ENCODE data around the gene CCDC90B.
"Not testable (repeated sequence)": the region's sequence is repeated elsewhere in the genome, so short reads cannot be mapped to it uniquely, and the experiment has no call there.

The CCDC90B gene

GRCh38 chr11:83285151-83285770 lies 906 bp downstream of the CCDC90B start:
- no peak for DNase-seq

GRCh38 chr11:83284501-83285150 lies 1.5 kb downstream of the CCDC90B start:
- no peak for DNase-seq

DNA sequence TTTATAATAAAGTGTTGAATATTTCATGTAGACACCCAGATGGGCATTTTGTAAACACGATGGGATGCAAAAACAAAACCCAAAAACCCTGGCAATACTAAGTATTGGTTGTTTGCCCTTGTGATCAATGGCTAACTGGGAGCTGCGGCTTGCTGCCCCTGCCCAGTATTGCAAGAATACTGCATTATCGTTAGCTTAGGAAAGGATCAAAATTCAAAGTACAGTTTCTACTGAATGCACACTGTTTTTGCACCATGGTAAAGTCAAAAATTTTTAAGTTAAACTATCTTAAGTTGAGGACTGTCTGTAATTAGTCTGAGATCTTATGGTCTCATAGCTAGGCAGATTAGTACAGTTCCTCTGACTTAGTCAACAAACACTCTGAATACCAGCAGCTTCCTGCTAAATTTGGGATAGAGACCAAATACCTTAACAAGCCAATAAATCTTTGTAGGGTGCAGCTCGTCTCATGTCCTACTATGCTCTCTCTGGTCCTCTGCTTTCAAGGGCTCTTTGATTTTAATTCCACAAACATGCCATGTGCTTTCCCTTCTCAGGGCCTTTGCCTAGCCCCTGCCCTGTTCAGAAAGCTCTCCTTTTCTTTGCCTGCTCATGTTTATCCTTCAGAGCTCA lies 4.0 kb downstream of the CCDC90B start:
- DNase-seq = no peak

DNA sequence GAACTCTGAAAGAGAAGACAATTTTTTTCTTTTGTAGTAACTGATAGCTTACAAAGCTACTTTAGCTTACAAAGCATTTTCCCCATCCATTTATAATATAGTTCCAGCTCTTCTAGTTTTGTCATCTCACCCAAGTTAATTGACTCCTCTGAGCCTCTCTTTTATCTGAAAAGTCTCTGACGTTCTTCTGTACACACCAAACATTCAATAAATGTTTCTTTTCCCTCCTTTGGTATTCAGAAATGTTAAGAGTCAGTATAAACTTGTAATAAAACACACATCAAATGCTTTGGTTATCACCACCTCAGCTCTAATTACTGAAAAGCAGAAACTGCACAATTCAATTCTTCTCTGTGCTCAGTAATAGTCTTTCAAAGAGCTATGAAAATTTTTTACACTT lies 5.9 kb downstream of the CCDC90B start:
- DNase-seq = no peak

GRCh38 chr11:83278351-83278750 lies 7.8 kb downstream of the CCDC90B start:
- no peak for DNase-seq

DNA sequence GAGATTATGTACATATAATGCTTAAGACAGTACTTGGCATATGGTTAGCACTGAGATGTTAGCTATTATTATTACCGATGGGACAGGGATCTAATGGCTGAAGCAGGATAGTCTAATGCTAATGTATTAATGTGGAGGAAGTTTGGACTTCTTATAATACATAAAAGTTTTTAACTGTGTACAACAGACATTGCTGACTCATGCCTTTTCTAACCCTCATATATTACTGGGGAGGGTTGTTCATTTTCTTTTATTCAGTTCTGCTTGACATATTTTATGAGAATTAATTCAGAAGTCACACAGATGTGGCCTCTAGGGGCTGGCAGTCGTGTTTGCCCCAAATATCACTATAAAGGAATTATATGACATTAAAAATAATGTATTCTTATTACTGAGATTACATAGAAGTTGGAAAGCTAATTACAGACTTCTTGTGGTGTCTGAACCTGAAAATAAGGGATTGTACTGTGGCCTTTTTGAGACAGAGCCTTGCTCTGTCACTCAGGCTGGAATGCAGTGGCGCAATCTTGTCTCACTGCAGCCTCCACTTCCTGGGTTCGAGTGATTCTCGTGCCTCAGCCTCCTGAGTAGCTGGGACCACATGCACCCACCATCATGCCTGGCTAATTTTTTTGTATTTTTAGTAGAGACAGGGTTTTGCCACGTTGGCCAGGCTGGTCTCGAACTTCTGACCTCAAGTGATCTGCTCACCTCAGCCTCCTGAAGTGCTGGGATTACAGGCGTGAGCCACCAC lies 10.1 kb downstream of the CCDC90B start:
- DNase-seq = no peak

DNA sequence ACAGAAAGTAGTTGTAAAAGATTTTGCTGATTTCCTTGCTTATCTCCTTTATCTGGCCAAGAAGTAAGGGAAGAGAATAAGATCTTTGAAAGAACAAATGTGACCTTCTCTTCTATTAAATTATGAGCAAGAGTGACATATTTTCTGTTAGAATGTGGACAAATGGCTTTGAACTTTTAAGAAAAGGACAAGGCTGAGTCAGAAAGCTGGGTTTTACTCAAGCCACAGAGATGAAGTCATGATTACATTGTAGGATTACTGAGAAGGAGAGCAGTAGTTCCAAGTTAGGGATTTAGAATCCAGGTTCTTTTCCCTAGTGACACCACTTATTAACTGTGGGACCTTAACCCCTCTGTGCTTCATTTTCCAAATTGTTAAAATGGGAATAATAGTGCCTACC lies 13.5 kb downstream of the CCDC90B start:
- DNase-seq = no peak

- not testable (repeated sequence) for DNase-seq
Observed at GRCh38 chr11:83271734-83272133, 14.4 kb downstream of the CCDC90B start.

DNA sequence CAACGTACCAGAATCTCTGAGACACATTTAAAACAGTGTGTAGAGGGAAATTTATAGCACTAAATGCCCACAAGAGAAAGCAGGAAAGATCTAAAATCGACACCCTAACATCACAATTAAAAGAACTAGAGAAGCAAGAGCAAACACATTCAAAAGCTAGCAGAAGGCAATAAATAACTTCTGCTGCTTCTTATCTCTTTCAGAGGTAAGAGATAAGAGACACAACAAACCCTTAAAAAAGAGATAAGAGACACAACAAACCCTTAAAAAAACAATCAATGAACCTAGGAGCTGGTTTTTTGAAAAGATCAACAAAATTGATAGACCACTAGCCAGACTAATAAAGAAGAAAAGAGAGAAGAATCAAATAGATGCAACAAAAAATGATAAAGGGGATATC lies 17.1 kb downstream of the CCDC90B start:
- DNase-seq = not testable (repeated sequence)

DNA sequence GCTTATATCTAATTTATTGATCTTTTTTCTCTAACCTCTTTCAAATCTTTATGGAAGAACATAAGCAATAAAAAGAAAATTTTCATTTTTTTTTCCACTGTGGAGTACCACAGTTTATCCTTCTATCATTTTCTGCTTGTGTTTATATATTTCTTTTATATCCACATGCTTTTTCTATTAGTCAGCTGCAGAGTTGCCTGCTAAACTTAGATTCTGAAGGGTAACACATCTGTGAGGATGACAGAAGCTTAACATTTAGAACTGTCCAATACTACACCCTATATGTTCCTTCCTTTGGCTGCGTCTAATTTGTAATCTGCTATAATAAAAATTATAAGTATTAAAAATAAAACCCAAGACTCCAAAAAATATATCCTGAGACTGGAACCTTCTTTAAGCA lies 20.8 kb downstream of the CCDC90B start:
- no peak for DNase-seq

- DNase-seq = no peak
Observed at GRCh38 chr11:83259559-83259958, 26.6 kb downstream of the CCDC90B start.

- DNase-seq = peak; percentile 72
Observed at GRCh38 chr11:83257761-83258168, 28.4 kb downstream of the CCDC90B start.

DNA sequence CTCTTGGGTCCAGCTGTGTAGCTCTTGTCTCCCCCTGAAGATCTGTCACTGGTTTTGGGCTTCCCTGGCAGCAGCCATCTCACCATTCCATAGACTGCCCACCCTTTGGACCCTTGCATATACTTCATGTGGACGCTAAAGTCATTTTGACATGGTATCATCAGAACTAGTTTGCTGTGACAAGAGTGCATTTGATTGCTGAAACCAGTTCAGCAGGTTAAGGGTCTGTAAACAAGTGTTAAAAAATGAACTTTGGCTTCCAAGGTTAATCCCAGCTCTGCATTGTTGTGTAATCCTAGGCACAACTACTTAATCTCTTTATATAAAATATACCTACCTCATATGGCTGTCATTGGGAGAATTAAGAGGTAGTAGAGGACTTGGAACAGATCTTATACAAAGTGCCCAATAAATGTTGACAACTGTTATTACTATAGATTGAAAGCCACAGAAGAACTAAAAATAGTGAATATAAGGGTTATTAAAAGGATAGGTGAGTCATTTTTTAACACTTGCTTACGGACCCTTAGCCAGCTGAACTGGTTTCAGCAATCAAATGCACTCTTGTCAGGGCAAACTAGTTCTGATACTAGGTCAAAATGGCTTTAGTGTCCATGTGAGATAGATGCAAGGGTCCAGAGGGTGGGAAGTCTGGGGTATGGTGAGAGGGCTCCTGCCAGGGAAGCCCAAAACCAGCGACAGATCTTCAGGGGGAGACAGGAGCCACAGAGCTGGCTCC lies 29.4 kb downstream of the CCDC90B start:
- no peak for DNase-seq

DNA sequence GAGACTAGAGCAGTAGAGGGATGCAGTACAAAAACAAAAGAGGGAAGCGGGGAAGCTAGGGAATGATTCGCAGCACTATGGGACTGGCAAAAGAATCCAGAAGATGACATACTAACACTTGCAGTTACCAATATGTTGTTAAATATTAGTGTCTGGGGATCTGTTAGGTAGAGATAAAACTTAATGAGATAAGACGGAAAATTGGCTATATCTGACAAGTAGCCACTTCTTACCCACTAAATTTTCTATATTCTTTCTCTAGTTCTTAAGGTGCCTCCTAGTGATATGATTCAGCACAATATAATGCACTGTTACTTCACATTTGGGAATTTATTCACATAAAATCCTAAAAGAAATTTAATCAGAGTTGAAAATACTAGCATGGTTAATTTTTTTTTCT lies 30.8 kb downstream of the CCDC90B start:
- DNase-seq = no peak

GRCh38 chr11:83252941-83253340 lies 33.2 kb downstream of the CCDC90B start:
- DNase-seq = no peak

DNA sequence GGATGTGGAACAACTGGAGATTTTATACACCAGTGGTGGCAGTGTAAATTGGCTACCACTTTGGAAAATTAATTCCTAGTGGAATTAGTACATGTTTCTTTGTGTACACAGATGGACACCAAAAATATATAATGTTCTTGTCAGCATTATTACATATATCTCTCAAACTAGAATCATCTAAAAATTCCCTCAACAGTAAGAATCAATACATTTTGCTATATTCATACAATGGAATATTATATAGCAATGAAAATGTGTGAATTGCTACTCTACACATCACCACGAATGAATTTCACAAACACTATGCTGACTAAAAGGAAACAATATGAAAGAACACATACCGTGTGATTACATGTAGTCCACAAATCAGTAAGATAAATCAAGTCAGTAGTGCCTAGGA lies 33.9 kb downstream of the CCDC90B start:
- no peak for DNase-seq

DNA sequence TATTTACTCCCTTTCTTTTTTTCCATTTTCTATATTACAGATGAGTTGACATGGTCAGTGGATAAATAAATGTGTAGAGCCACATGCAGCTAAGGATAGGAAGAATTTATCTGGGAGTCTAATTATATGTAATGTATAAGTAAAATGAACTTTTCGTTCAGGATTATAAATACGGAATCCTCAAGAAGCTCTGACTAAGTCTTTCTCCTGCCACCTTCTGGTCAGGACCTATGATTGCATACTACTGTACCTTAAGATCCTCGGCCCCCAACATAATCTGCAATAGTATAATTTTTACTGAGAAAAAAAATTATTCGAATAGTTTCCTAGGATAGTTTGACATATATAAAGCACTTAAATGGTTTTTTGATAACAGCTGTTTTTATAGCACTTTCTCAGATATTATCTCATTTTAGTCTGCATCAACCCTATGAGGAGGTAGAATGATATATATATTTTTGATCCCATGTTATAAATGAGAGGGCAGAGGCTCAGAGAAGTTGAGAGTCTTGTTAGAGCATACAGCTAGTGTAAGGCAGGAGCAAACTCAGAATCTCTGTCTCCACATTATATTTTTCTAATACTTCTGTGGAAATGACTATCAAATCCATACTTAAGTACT lies 36.1 kb downstream of the CCDC90B start:
- DNase-seq = no peak

GRCh38 chr11:83249445-83249844 lies 36.7 kb downstream of the CCDC90B start:
- DNase-seq = no peak

GRCh38 chr11:83241291-83241946 lies 44.7 kb downstream of the CCDC90B start:
- peak; percentile 68 for DNase-seq

DNA sequence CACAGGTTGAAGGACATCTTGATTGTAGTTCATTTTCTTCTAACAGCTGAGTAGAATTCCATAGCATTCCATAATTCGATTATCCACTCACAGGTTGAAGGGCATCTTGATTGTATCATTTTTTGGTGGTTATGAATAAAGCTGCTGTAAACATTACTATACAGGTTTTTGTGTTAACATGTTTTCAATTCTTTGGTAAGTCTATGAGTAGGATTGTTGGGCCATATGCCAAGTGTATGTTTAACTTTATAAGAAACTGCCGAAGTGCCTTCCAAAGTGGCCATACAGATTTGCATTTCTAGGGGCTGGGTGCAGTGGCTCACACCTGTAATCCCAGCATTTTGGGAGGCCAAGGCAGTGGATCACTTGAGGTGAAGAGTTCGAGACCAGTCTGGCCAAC lies 48.1 kb downstream of the CCDC90B start:
- DNase-seq = no peak

GRCh38 chr11:83235825-83236224 lies 50.3 kb downstream of the CCDC90B start:
- DNase-seq = no peak

- DNase-seq = no peak
Observed at GRCh38 chr11:83223457-83223856, 62.7 kb downstream of the CCDC90B start.
